Naive thymus-derived CD8-positive, alpha-beta T cell (primary cell): ENCODE measurements around the gene C5orf34. TPM values are rescaled to one million over a fixed set of nuclear protein-coding genes. Genes with fewer than 3 reads are reported as not detected.
"Not testable (repeated sequence)": the region's sequence is repeated elsewhere in the genome, so short reads cannot be mapped to it uniquely, and the experiment has no call there.

ENCODE experiments used
- ATAC-seq, 2 donors: fragments of 150-1000 bp; cut with Tn5 transposase in 1 of 2; sonication (Bioruptor Pico), chemical (Tn5 transposase) in 1 of 2; 1 replicate in 1 of 2; 2 replicates in 1 of 2; pipeline ENCODE4 v1.10.0; 2021; ENCODE audit warnings: mild to moderate bottlenecking in 2 of 2, moderate library complexity in 2 of 2
- POLR2A ChIA-PET: fragments of 350-600 bp; sonication (Branson Sonifier 250); formaldehyde crosslinking; loops from one replicate; lab custom pipeline; 2021; ENCODE audit warnings: antibody characterized with exemption; lab: Charles Lee
- DNase-seq, 10 donors: peaks; one replicate each; pipeline versions ENCODE4 v3.0.0 to v3.0.0-alpha.2; 2020 to 2022
- H3K27ac Mint-ChIP-seq, 10 donors: one replicate each; pipeline ENCODE4 v1.8.0; 2020 to 2022; ENCODE audit warnings: mild to moderate bottlenecking in 10 of 10, mixed read lengths in 10 of 10, moderate library complexity in 4 of 10, inconsistent platforms in 1 of 10
- H3K27me3 Mint-ChIP-seq, 5 donors: one replicate each; pipeline ENCODE4 v1.8.0; 2021 to 2022; ENCODE audit warnings: mixed read lengths in 5 of 5
- H3K36me3 Mint-ChIP-seq, 3 donors: one replicate each; pipeline ENCODE4 v1.8.0; 2020 to 2022; ENCODE audit warnings: mixed read lengths in 3 of 3, mild to moderate bottlenecking in 2 of 3, inconsistent platforms in 1 of 3
- H3K4me1 Mint-ChIP-seq, 4 donors: one replicate each; pipeline ENCODE4 v1.8.0; 2021 to 2022; ENCODE audit warnings: mixed read lengths in 4 of 4
- H3K4me3 Mint-ChIP-seq, 10 donors: one replicate each; pipeline ENCODE4 v1.8.0; 2020 to 2022; ENCODE audit warnings: mild to moderate bottlenecking in 10 of 10, mixed read lengths in 10 of 10, moderate library complexity in 6 of 10, inconsistent platforms in 1 of 10
- H3K9me3 Mint-ChIP-seq, 9 donors: one replicate each; pipeline ENCODE4 v1.8.0; 2020 to 2022; ENCODE audit warnings: mixed read lengths in 9 of 9, mild to moderate bottlenecking in 3 of 9, inconsistent platforms in 1 of 9, moderate library complexity in 1 of 9
- polyA plus RNA-seq, 3 donors: library from polyadenylated mRNA; unstranded; fragments of 300-500 nt; fragmentation: Illumina TruSeq; gene quantifications; one replicate each; pipeline ENCODE4 v1.2.3, GENCODE V29; 2021
- total RNA-seq, 8 experiments: library from RNA in 2 of 8; stranded (reverse) in 2 of 8; gene quantifications; one replicate each; pipeline ENCODE4 v1.2.3 and lab custom pipeline; 2021 to 2026

C5orf34 gene
- total and polyA plus RNA-seq, 5 experiments from 2014 or later: 0.77 to 7.4 (median 2.0) TPM

GRCh38 chr5:43514025-43514424 lies 923 bp downstream of the C5orf34 start:
- POLR2A ChIA-PET: interaction anchor here (1.1 to 2.2 kb wide), 4 partner anchors 30 to 392 kb away, joined by 4 to 61 read pairs (median 8); partner anchors contain the start of genes HMGCS1, NNT and TMEM267
- Mint-ChIP-seq H3K4me3 (peak overlapping the region; percentile 91 to 99 (median 96)), H3K27ac (peak overlapping the region; percentile 6 to 99 (median 98)), H3K36me3 (peaks cover 0 to 4% (median 0%) of the 10 kb centered on the region in 3 donors), H3K4me1 (peaks cover 16 to 38% (median 32%) of the 10 kb centered on the region in 4 donors), H3K27me3 (no peaks in the 10 kb centered on the region), H3K9me3 (no peaks in the 10 kb centered on the region)
- DNase-seq (no peak), ATAC-seq (no peak)

- H3K9me3 Mint-ChIP-seq, H3K4me3 Mint-ChIP-seq, DNase-seq, ATAC-seq, H3K27me3 Mint-ChIP-seq, POLR2A ChIA-PET, H3K27ac Mint-ChIP-seq: not testable (repeated sequence)
- peaks cover 16 to 38% (median 30%) of the 10 kb centered on the region in 4 donors for H3K4me1 Mint-ChIP-seq
- H3K36me3 Mint-ChIP-seq: peaks cover 0 to 20% (median 2%) of the 10 kb centered on the region in 3 donors
These were observed 3.9 kb downstream of the C5orf34 start for GRCh38 chr5:43511062-43511461.

DNA sequence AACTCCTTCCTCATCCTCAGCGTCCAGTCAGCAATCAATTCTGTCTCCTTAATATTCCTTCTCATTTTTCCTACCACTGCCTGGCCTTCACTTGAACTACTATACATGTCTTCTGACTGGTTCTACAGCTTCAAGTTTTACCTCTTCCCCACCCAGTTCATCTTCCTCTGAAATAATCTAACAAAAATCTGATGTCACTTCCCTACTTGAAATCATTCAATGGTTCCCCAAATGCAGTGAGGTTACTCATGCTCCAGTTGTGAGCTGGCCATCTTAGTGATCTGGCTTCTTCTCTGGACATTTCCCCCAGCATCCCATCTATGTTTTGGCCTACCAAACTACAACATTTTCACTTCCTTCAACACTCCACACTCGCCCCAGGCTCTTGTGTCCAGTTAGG lies 16.4 kb downstream of the C5orf34 start:
- peaks cover 0 to 20% (median 13%) of the 10 kb centered on the region in 3 donors for H3K36me3 Mint-ChIP-seq
- POLR2A ChIA-PET: no interaction called here
- H3K27ac Mint-ChIP-seq: no peak overlapping the region
- H3K27me3 Mint-ChIP-seq: no peaks in the 10 kb centered on the region
- DNase-seq: no peak
- no peak overlapping the region for H3K4me3 Mint-ChIP-seq
- peaks cover 0 to 2% (median 0%) of the 10 kb centered on the region in 4 donors for H3K4me1 Mint-ChIP-seq
- no peak for ATAC-seq
- no peaks in the 10 kb centered on the region for H3K9me3 Mint-ChIP-seq

DNA sequence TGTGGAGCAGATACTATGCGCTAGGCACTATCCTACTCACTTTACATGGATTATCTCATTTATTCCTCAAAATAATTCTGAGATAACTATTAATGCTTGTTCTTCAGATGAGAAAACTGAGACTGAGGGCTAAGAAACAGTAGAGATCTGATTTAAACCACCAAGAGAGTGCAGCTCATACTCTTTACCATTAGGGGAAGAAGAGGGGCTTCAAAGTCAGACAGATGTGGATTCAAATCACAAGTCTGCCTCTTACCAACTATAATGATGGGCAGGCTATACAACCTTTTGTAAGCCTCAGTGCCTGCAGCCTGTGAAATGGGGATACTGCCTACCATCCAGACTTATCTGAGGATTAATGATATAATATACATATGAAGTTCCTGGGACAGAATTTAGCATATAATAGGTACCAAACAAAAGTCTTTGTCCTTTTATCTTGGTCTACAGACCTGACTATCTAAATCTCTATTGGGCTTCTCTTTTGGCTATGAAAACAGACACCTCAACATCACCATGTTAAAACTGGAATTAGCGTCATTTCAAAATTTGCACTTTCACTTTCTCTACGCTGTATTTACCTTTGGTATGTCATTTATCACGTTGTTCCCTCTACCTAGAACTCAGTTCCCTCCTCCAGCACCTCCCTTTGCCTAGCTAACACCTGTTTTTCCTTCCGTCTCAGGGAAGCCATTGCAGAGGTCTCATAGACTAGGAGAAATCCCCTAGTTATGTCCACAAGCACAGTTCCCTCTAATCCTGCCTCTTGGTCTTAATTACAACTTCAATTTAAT lies 17.4 kb downstream of the C5orf34 start:
- POLR2A ChIA-PET: interaction anchor here (1.6 kb wide), 1 partner anchor 13 kb away, joined by 6 read pairs; the partner anchor contains the start of gene TMEM267
- Mint-ChIP-seq H3K4me1 (peaks cover 0 to 2% (median 0%) of the 10 kb centered on the region in 4 donors), H3K4me3 (peak overlapping the region in 2 of 10 donors; percentile 31 to 55), H3K27ac (peak overlapping the region in 1 of 10 donors; percentile 53), H3K9me3 (no peaks in the 10 kb centered on the region), H3K36me3 (peaks cover 0 to 14% (median 10%) of the 10 kb centered on the region in 3 donors), H3K27me3 (no peaks in the 10 kb centered on the region)
- no peak for ATAC-seq
- DNase-seq: no peak

DNA sequence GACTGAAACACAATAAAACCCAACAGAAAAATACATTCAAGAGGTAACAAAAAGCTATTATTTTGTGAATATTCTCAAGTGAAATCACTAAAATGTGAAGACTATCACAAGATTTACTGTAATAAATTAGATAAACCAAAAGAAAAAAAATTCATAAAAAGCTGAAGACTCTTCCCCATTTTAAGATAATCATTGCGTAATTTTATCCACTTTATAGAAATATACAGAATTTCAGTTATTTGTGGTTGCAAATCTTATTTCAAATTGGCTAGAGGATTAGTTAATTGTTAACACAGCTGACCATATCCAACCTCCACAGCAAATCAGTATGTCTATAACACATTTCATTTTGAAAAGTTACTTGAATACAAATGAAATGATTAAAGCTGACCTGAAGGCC lies 23.6 kb downstream of the C5orf34 start:
- DNase-seq (no peak), ATAC-seq (no peak)
- Mint-ChIP-seq H3K36me3 (peaks cover 0 to 5% (median 0%) of the 10 kb centered on the region in 3 donors), H3K9me3 (no peaks in the 10 kb centered on the region), H3K27me3 (no peaks in the 10 kb centered on the region), H3K27ac (no peak overlapping the region), H3K4me1 (peaks cover 0 to 3% (median 0%) of the 10 kb centered on the region in 4 donors), H3K4me3 (no peak overlapping the region)
- POLR2A ChIA-PET: interaction anchor here (0.8 kb wide), 1 partner anchor 1579 kb away, joined by 5 read pairs; no protein-coding TSS in a partner anchor

DNA sequence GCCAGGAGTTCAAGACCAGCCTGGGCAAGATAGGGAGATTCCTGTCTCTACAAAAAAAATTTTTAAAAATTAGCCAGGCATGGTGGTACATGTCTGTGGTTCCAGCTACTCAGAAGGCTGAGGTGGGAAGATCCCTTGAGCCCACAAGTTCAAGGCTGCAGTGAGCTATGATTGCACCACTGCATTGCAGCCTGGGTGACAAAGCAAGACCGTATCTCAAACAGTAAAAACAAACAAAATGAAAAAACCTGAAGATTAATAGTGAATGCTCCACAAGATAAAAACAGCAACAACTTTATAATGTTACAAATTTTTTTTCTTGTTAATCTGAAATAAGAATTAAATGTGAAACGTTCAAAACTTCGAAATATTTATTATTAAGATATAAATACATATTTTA lies 28.6 kb downstream of the C5orf34 start:
- Mint-ChIP-seq H3K9me3 (no peaks in the 10 kb centered on the region), H3K36me3 (peaks cover 0 to 4% (median 0%) of the 10 kb centered on the region in 3 donors), H3K4me3 (no peak overlapping the region), H3K27me3 (no peaks in the 10 kb centered on the region), H3K4me1 (peaks cover 10 to 40% (median 36%) of the 10 kb centered on the region in 4 donors), H3K27ac (peak overlapping the region; percentile 60 to 100 (median 100))
- no peak for DNase-seq
- POLR2A ChIA-PET: interaction anchor here (0.7 to 4.3 kb wide), 9 partner anchors 29 to 494 kb away, joined by 3 to 113 read pairs (median 73); partner anchors contain the start of genes ANXA2R, C5orf34, NNT and ZNF131
- ATAC-seq: no peak

GRCh38 chr5:43485406-43485805 lies 29.5 kb downstream of the C5orf34 start:
- no peaks in the 10 kb centered on the region for H3K27me3 Mint-ChIP-seq
- H3K4me1 Mint-ChIP-seq: peaks cover 12 to 46% (median 38%) of the 10 kb centered on the region in 4 donors
- peak overlapping the region; percentile 99 to 100 (median 100) for H3K27ac Mint-ChIP-seq
- DNase-seq: peak in 1 of 10 donors; percentile 12
- no peaks in the 10 kb centered on the region for H3K9me3 Mint-ChIP-seq
- peak overlapping the region in 8 of 10 donors; percentile 41 to 99 (median 52) for H3K4me3 Mint-ChIP-seq
- POLR2A ChIA-PET: interaction anchor here (0.7 to 4.3 kb wide), 17 partner anchors 30 to 1581 kb away, joined by 3 to 113 read pairs (median 61); partner anchors contain the start of genes ANXA2R, C5orf34, HMGCS1 and NNT
- no peak for ATAC-seq
- no peaks in the 10 kb centered on the region for H3K36me3 Mint-ChIP-seq

DNA sequence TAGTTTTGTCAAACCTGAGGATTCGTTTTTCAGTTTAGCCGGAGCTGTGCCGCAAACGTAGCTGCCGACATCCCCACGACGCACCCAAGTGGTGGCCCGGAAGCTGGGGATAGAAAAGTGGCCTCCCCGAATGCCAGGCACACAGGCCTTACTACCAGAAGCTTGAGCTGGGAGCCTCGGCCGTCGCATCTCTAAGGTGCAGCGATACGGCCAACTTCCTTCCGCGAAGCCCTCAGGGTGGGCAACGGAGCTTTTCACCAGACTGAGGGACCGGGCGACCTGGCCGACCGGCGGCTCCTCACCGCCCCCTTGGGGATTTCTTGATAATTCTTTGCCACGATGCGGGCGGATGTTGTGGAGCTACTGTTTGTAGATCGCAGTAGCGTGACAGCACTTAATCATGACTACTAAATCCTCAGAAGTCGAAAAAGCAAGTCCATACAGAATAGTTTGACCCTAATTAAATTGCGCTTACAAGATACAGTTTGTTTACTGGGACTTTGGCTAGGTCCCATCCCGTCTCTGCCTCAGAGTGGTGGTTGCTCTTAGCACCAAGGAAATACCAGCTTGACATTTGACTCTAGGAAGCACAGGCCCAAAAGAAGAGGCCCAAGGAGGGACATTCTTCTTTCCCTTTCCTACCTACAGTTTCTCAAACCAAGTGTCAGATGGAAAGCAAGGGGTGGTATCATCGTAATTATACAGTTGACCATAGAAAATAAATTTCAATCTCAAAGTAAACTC lies 30.7 kb downstream of the C5orf34 start:
- no peaks in the 10 kb centered on the region for H3K36me3 Mint-ChIP-seq
- ATAC-seq (peak; percentile 71 to 73), DNase-seq (peak; percentile 66 to 92 (median 87))
- no peaks in the 10 kb centered on the region for H3K27me3 Mint-ChIP-seq
- H3K27ac Mint-ChIP-seq: peak overlapping the region; percentile 99 to 100 (median 100)
- no peaks in the 10 kb centered on the region for H3K9me3 Mint-ChIP-seq
- POLR2A ChIA-PET: interaction anchor here (0.6 to 4.3 kb wide), 53 partner anchors 9 to 1614 kb away, joined by 3 to 113 read pairs (median 5); partner anchors contain the start of genes ANXA2R, C5orf34, FBXO4 and HMGCS1
- peak overlapping the region; percentile 85 to 99 (median 98) for H3K4me3 Mint-ChIP-seq
- H3K4me1 Mint-ChIP-seq: peaks cover 13 to 53% (median 41%) of the 10 kb centered on the region in 4 donors

DNA sequence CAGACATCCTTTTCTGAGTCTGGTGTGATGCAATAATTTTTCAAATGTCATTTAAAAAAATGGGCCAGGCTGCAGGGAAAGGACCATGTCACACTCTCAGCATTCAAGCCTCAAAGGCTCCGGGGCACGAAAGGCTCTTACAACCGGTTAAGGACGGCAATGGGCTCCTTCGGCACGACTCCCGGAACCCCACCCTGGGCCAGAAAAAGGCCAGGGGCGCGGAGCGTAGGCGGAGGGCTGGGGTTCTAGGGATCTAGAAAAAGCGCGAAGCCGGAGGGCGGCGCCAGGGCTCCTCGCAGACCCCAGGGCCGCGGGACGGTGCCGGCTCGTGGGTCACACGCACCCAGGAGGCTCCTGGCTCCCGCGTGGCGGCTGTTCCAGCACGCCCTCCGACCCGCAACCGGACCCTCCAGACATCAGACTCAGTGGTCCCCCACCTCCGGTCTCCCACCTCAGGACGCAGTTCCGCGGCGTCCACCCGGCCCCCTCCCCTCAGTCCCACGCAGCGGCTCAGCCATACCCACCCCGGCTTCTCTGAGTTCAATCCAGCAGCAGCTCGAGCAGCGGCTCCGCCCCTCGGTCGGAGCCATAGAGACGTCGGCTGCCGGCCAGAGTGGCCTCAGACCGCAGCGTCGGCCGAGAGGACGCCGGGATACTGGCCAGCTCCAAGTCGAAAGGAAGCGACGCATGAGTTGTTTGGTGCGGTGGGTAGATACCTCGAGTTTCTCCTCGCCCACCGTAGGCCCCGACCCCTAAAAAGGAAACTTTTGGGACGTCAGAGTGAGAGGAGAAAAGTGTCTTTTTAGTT lies 31.4 kb downstream of the C5orf34 start, which contains the start of gene TMEM267:
TSS of gene TMEM267 (minus strand) at position 568 of the 808 bp plus-strand sequence. CDS start 29,896 bp downstream, outside the sequence.
- POLR2A ChIA-PET: interaction anchor here (0.5 to 4.3 kb wide), 52 partner anchors 9 to 1613 kb away, joined by 3 to 113 read pairs (median 5); partner anchors contain the start of genes ANXA2R, C5orf34, FBXO4 and HMGCS1
- no peaks in the 10 kb centered on the region for H3K36me3 Mint-ChIP-seq
- ATAC-seq: peak; percentile 84 to 86
- H3K9me3 Mint-ChIP-seq: no peaks in the 10 kb centered on the region
- peaks cover 13 to 56% (median 41%) of the 10 kb centered on the region in 4 donors for H3K4me1 Mint-ChIP-seq
- H3K27me3 Mint-ChIP-seq: no peaks in the 10 kb centered on the region
- DNase-seq: peak in 8 of 10 donors; percentile 64 to 91 (median 78)
- H3K27ac Mint-ChIP-seq: peak within 1 kb of the TSS; percentile 99 to 100 (median 100)
- H3K4me3 Mint-ChIP-seq: peak within 1 kb of the TSS; percentile 85 to 99 (median 98)

GRCh38 chr5:43482490-43483297 lies 32.3 kb downstream of the C5orf34 start:
- Mint-ChIP-seq H3K27me3 (no peaks in the 10 kb centered on the region), H3K4me3 (peak overlapping the region; percentile 85 to 99 (median 98)), H3K36me3 (peaks cover 0 to 1% (median 0%) of the 10 kb centered on the region in 3 donors), H3K4me1 (peaks cover 13 to 56% (median 41%) of the 10 kb centered on the region in 4 donors), H3K27ac (peak overlapping the region; percentile 95 to 100 (median 100)), H3K9me3 (no peaks in the 10 kb centered on the region)
- ATAC-seq (no peak), DNase-seq (no peak)
- POLR2A ChIA-PET: interaction anchor here (1.2 to 4.3 kb wide), 7 partner anchors 32 to 378 kb away, joined by 3 to 85 read pairs (median 61); partner anchors contain the start of genes C5orf34, HMGCS1, NNT and PAIP1
